Right lobe of liver (tissue), 6 donors: Measurements from ENCODE around the gene PSMD10. TPM values are rescaled to one million over a fixed set of nuclear protein-coding genes. Genes with fewer than 3 reads are reported as not detected.

Experiments
- ATAC-seq, 4 donors: fragments of 200-7000 bp; cut with Tn5 transposase; one replicate each; pipeline ENCODE4 v1.9.1; 2020; ENCODE audit warnings: mild to moderate bottlenecking in 4 of 4, moderate library complexity in 4 of 4
- DNase-seq, 3 donors: peaks; one replicate each; pipeline ENCODE4 v3.0.0-alpha.2; 2020
- H3K27ac ChIP-seq, 3 donors: fragments of 200-600 bp; one replicate each; pipeline ENCODE4 v1.8.0; 2022
- H3K27me3 ChIP-seq, 2 donors: fragments of 200-600 bp; one replicate each; pipeline ENCODE4 v1.8.0; 2022
- H3K36me3 ChIP-seq, 4 donors: fragments of 200-600 bp; sonication (generic) in 1 of 4; one replicate each; pipeline versions ENCODE4 v1.5.1 to v1.8.0; 2017 to 2022; ENCODE audit warnings: control low read depth in 1 of 4
- H3K4me1 ChIP-seq, 4 donors: fragments of 200-600 bp; sonication (generic) in 1 of 4; one replicate each; pipeline versions ENCODE4 v1.5.1 to v1.8.0; 2017 to 2022; ENCODE audit warnings: control low read depth in 1 of 4
- H3K4me3 ChIP-seq, 3 donors: fragments of 200-600 bp; one replicate each; pipeline ENCODE4 v1.8.0; 2022
- H3K9me3 ChIP-seq, 4 donors: fragments of 200-600 bp; sonication (generic) in 1 of 4; one replicate each; pipeline versions ENCODE4 v1.5.1 to v1.8.0; 2017 to 2022; ENCODE audit warnings: control low read depth in 1 of 4
- POLR2A ChIP-seq: fragments of 450-650 bp; IDR thresholded peaks from one replicate; pipeline ENCODE4 v1.6.1; 2017; ENCODE audit warnings: antibody characterized with exemption, mild to moderate bottlenecking
- WGBS: methylation state at CpG from one replicate; pipeline ENCODE4 v1.1.6; 2018; ENCODE audit warnings: low coverage, low lambda C conversion rate; ENCODE audit not compliant: insufficient coverage; ENCODE audit errors: missing lambda C conversion rate; 5-methylcytosine and 5-hydroxymethylcytosine counted together
- intact Hi-C, 2 donors: fragments of 100-400 bp; cut with DNase I; formaldehyde crosslinking; loops; one replicate each; pipeline versions ENCODE4 v1.11.2 to v1.14.1; 2022
- total RNA-seq, 6 experiments: library from RNA; depleted of rRNA in 2 of 6; stranded (reverse); fragments of >200 nt in 2 of 6; fragmentation: NEBNext Ultra II Directional in 3 of 6; extraction: Animal tissue kit (Norgen Biotek cat#: 25700) in 3 of 6; gene quantifications; one replicate each; pipeline versions ENCODE4 v1.1.0 to v1.2.4, GENCODE V29; 2016 to 2023
- TF ChIP-seq, protein P1 (sequence below), 4 donors: fragments of 200-600 bp in 3 of 4; fragments of 450-650 bp in 1 of 4; IDR thresholded peaks; one replicate each; pipeline versions ENCODE4 v1.5.1 to v1.8.0; 2016 to 2022; ENCODE audit warnings: antibody characterized with exemption in 4 of 4, mild to moderate bottlenecking in 2 of 4
- donor health status: DM: no; HTN: yes; CAD: no.
- donor health status: DM: no; HTN: no; CAD: no.
- donor health status: DM: no; HTN: no; CAD: no.
- donor health status: DM: no; HTN: yes; CAD: no.
- donor health status: DM: no; HTN: yes; CAD: no.

Gene PSMD10
- total RNA-seq, 6 experiments from 2014 or later, result 10.1 to 23.1 (median 17.1) TPM

DNA sequence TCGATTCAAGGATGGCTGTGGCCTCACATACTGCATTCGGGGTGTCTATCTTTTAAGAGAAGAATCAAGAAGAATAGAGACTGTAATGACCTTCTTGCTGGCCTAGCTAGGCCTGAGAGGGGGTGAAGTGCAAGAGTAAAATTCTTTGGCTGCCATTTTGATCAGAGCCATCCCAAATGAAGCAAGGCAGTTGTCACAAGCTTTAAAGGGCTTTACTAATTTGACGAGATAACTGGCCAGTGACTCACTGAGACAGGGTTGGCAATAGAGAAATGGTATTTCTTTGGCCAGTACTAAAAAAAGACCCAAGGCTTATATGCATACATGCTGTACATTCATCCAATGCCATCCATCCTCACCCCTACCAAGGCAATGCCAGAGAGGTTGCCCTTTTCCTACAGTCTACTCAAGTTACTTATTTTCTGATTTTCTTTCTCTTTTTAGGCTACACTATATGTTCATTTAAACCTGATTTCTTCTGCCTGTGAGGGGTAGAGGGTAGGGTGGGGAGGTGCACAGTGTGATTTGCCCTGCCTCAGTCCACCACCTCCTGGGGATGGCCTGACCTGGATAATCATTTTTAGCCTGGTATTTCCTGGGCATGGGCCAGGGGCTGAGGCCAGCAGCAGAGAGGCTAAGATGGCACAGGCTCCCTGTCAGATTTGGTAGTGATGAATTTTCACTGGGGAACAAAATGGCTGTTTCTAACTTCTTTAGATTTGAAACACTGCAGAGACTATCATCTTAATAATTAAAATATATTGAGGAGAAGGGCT is 32.4 kb upstream of the PSMD10 start:
- H3K4me3 ChIP-seq, result no peak overlapping the region
- DNase-seq (no peak), ATAC-seq (no peak)
- H3K27me3 ChIP-seq, result no peaks in the 10 kb centered on the region
- H3K36me3 ChIP-seq, result no peaks in the 10 kb centered on the region
- no peaks in the 10 kb centered on the region for H3K4me1 ChIP-seq
- H3K9me3 ChIP-seq, result no peaks in the 10 kb centered on the region
- intact Hi-C loops, result no loop called here
- H3K27ac ChIP-seq, result no peak overlapping the region
- WGBS, result 71% methylated on average over 3 of the region's 3 CpGs
- TF ChIP-seq, protein P1, sequence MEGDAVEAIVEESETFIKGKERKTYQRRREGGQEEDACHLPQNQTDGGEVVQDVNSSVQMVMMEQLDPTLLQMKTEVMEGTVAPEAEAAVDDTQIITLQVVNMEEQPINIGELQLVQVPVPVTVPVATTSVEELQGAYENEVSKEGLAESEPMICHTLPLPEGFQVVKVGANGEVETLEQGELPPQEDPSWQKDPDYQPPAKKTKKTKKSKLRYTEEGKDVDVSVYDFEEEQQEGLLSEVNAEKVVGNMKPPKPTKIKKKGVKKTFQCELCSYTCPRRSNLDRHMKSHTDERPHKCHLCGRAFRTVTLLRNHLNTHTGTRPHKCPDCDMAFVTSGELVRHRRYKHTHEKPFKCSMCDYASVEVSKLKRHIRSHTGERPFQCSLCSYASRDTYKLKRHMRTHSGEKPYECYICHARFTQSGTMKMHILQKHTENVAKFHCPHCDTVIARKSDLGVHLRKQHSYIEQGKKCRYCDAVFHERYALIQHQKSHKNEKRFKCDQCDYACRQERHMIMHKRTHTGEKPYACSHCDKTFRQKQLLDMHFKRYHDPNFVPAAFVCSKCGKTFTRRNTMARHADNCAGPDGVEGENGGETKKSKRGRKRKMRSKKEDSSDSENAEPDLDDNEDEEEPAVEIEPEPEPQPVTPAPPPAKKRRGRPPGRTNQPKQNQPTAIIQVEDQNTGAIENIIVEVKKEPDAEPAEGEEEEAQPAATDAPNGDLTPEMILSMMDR (IDR thresholded peaks at IDR 0.05), result no peak
- no peak for TF ChIP-seq POLR2A

DNA sequence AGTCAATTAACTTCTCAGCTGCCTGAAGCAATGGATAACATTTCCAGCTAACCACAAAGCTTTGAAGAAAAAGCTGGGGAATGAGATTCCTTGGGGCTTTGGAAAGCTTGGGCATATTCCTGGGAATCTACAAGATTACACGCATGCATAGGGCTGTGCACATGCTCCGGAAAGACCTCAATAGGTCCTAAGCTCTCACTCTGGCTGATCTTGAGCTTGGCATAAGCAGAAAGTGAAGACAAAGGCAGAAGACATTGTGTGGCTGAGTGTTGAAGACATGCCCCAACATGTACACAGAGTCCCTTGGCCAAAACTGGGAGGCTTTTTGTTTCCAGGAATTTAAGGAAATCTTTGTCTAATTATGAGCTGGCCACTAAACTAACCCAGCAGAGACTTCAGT is 31.4 kb upstream of the PSMD10 start:
- no peak for DNase-seq
- Histone ChIP-seq H3K36me3 (no peaks in the 10 kb centered on the region), H3K9me3 (no peaks in the 10 kb centered on the region), H3K4me1 (no peaks in the 10 kb centered on the region), H3K4me3 (no peak overlapping the region), H3K27me3 (no peaks in the 10 kb centered on the region), H3K27ac (no peak overlapping the region)
- intact Hi-C loops, result no loop called here
- WGBS, result 85% methylated on average over 2 of the region's 2 CpGs
- TF ChIP-seq, protein P1 (IDR thresholded peaks at IDR 0.05), result no peak
- TF ChIP-seq POLR2A, result no peak
- ATAC-seq, result no peak

DNA sequence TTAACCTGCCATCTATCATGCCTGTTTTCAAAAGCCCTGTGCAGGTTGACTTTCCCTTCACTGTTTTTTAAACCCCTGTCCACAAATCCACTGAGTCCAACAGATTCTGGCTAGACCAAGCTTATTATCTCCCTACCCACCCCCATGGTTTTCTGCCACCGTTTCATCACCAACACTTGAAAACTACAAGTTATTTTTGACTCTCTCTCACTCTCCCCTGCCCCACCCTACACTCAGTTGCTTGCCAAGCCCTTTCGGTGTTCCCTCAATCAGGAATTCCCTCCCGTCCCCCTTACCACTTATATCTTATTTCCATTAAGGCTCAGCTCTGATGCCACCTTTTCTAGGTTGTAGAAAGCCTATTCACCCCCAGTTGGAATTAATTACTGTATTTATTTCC is 29.9 kb upstream of the PSMD10 start:
- Histone ChIP-seq H3K4me3 (no peak overlapping the region), H3K36me3 (no peaks in the 10 kb centered on the region), H3K9me3 (no peaks in the 10 kb centered on the region), H3K27ac (no peak overlapping the region), H3K27me3 (no peaks in the 10 kb centered on the region), H3K4me1 (no peaks in the 10 kb centered on the region)
- DNase-seq (no peak), ATAC-seq (no peak)
- intact Hi-C loops, result no loop called here
- no peak for TF ChIP-seq POLR2A
- TF ChIP-seq, protein P1 (IDR thresholded peaks at IDR 0.05), result no peak
- WGBS, result 39% methylated on average over 3 of the region's 3 CpGs

DNA sequence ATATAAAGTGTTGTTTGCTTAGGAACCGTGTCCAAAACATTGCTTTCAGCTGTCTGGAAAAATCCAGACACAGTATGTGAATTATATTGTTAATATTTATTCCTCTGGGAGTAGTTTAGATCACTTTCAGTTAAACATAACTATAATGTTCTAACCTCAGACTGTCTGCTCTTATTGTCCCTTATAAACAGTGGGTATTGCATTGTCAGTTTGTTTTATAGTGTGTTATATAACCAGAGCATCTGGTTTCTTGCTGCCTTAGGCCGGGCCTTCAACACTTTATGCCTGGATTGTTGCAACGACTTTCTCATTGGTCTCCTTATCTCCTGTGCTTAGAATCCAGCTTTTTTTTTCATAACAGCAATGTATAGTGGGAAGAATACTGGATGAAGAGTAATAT is 26.6 kb upstream of the PSMD10 start:
- DNase-seq (no peak), ATAC-seq (no peak)
- Histone ChIP-seq H3K36me3 (no peaks in the 10 kb centered on the region), H3K4me3 (no peak overlapping the region), H3K27me3 (no peaks in the 10 kb centered on the region), H3K27ac (no peak overlapping the region), H3K4me1 (no peaks in the 10 kb centered on the region), H3K9me3 (no peaks in the 10 kb centered on the region)
- TF ChIP-seq, protein P1 (IDR thresholded peaks at IDR 0.05), result no peak
- TF ChIP-seq POLR2A, result no peak
- intact Hi-C loops, result no loop called here
- 71% methylated on average over 3 of the region's 3 CpGs for WGBS
